ENCODE data around the gene ITGB1BP1. TPM values are rescaled to one million over a fixed set of nuclear protein-coding genes. Genes with fewer than 3 reads are reported as not detected.

Gene ITGB1BP1
- total RNA-seq, 1 experiment from 2014 or later = 93.1 TPM

DNA sequence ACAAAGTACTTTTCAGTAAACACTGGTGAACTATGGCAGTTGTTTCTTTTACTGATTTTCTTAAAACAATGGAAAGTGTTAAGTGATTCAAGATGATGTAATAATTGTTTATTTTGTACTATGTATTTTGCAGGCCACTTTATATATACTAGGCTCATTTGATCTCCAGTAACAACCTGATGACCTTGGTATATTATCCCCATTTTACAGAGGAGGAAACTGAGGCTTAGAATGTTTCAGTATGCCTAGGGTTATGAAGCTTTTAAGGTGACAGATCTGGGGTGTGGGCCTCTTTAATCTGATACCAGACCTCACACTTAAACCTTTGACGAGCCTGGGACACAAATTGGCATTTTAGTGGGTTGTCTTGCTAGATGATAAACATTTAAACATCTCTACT lies 63.2 kb downstream of the ITGB1BP1 start:
- H3K27me3 Mint-ChIP-seq (ENCODE audit: unreplicated experiment) = no peaks in the 10 kb centered on the region
- intact Hi-C loops (cut with micrococcal nuclease; ENCODE audit: unreplicated experiment) = no loop called here
- CTCF ChIA-PET = no interaction called here
- BruUV-seq (replicated peaks) = no TSS peak
- peaks cover 65% of the 10 kb centered on the region for H3K36me3 Mint-ChIP-seq (ENCODE audit: insufficient read depth, unreplicated experiment)
- no peak for DNase-seq
- TF ChIP-seq, protein P1, sequence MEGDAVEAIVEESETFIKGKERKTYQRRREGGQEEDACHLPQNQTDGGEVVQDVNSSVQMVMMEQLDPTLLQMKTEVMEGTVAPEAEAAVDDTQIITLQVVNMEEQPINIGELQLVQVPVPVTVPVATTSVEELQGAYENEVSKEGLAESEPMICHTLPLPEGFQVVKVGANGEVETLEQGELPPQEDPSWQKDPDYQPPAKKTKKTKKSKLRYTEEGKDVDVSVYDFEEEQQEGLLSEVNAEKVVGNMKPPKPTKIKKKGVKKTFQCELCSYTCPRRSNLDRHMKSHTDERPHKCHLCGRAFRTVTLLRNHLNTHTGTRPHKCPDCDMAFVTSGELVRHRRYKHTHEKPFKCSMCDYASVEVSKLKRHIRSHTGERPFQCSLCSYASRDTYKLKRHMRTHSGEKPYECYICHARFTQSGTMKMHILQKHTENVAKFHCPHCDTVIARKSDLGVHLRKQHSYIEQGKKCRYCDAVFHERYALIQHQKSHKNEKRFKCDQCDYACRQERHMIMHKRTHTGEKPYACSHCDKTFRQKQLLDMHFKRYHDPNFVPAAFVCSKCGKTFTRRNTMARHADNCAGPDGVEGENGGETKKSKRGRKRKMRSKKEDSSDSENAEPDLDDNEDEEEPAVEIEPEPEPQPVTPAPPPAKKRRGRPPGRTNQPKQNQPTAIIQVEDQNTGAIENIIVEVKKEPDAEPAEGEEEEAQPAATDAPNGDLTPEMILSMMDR (IDR thresholded peaks at IDR 0.05; ENCODE audit: unreplicated experiment) = no peak
- no peak overlapping the region for H3K4me3 Mint-ChIP-seq (ENCODE audit: low read depth, unreplicated experiment)
- no peaks in the 10 kb centered on the region for H3K9me3 Mint-ChIP-seq (ENCODE audit: low read depth, unreplicated experiment)
- no peak overlapping the region for H3K27ac Mint-ChIP-seq (ENCODE audit: unreplicated experiment)
- no peaks in the 10 kb centered on the region for H3K4me1 Mint-ChIP-seq (ENCODE audit: low read depth, unreplicated experiment)

DNA sequence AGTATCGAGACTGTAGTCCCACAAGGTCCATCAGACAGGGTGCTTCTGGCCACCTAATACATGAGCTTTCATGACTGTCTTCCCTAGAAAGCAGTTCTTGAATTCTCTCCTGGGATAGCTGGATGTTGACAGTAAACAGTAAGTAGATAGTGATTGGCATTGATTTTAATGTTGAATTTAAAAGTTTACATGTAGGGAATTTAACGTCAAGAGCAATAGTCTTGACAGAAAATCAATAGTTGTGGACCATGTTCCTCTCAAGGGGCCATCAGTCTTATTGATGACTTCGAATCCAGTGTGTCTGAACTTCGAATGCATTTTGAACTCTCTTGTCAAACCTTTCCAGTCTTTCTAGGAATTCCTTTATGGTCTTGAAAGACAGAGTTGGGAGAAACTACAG lies 63.9 kb downstream of the ITGB1BP1 start:
- intact Hi-C loops (cut with micrococcal nuclease; ENCODE audit: unreplicated experiment) = no loop called here
- CTCF ChIA-PET = no interaction called here
- TF ChIP-seq, protein P1 (IDR thresholded peaks at IDR 0.05; ENCODE audit: unreplicated experiment) = no peak
- Mint-ChIP-seq H3K9me3 (ENCODE audit: low read depth, unreplicated experiment) (no peaks in the 10 kb centered on the region), H3K36me3 (ENCODE audit: insufficient read depth, unreplicated experiment) (peaks cover 60% of the 10 kb centered on the region), H3K4me3 (ENCODE audit: low read depth, unreplicated experiment) (no peak overlapping the region), H3K27ac (ENCODE audit: unreplicated experiment) (no peak overlapping the region), H3K27me3 (ENCODE audit: unreplicated experiment) (no peaks in the 10 kb centered on the region), H3K4me1 (ENCODE audit: low read depth, unreplicated experiment) (no peaks in the 10 kb centered on the region)
- no TSS peak for BruUV-seq (replicated peaks)
- DNase-seq = no peak

DNA sequence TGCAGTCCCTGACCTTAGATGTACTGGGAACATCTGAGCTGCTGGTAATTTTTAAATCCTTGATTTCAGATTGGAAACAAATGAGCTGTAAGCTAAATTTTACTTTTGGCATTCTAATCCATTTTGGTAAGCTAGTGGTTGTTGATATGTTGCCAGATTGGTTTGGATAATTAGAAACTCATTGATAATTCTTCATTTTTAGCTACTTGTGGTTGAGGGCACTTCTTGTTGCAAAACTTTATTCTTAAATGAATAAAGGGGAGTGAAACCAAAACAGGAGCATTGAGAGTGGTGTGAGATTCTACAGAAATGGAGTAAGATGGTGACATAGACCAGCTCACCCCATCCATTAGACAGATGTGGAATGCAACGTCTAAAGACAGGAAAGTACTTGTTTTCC lies 64.5 kb downstream of the ITGB1BP1 start:
- CTCF ChIA-PET = no interaction called here

DNA sequence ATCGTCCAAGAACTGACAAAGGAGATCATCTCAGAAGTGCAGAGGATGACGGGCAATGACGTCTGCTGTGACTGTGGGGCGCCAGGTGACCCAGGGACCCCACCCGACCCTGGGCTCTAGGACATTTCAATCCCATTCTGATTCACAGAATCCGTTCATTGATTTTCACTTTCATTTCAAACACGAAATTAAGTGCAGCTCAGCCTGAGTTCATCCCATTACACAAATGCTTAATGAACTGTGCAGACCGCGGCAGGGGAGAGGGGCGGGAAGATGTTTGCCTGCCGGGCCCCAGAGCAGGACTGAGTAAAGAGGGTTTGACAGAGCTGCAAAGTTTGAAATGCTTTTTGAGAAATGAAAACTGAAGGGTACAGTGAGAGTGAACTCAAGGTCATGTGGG lies 67.1 kb downstream of the ITGB1BP1 start:
- no peak overlapping the region for H3K27ac Mint-ChIP-seq (ENCODE audit: unreplicated experiment)
- no peaks in the 10 kb centered on the region for H3K4me1 Mint-ChIP-seq (ENCODE audit: low read depth, unreplicated experiment)
- intact Hi-C loops (cut with micrococcal nuclease; ENCODE audit: unreplicated experiment) = no loop called here
- TF ChIP-seq, protein P1 (IDR thresholded peaks at IDR 0.05; ENCODE audit: unreplicated experiment) = no peak
- CTCF ChIA-PET = no interaction called here
- H3K4me3 Mint-ChIP-seq (ENCODE audit: low read depth, unreplicated experiment) = no peak overlapping the region
- no peaks in the 10 kb centered on the region for H3K9me3 Mint-ChIP-seq (ENCODE audit: low read depth, unreplicated experiment)
- no peak for DNase-seq
- H3K36me3 Mint-ChIP-seq (ENCODE audit: insufficient read depth, unreplicated experiment) = peaks cover 53% of the 10 kb centered on the region
- BruUV-seq (replicated peaks) = no TSS peak
- no peaks in the 10 kb centered on the region for H3K27me3 Mint-ChIP-seq (ENCODE audit: unreplicated experiment)

More for the DNA sequence above, 64.5 kb downstream of the ITGB1BP1 start:
- Mint-ChIP-seq H3K9me3 (ENCODE audit: low read depth, unreplicated experiment) (no peaks in the 10 kb centered on the region), H3K36me3 (ENCODE audit: insufficient read depth, unreplicated experiment) (peaks cover 55% of the 10 kb centered on the region), H3K4me3 (ENCODE audit: low read depth, unreplicated experiment) (no peak overlapping the region), H3K4me1 (ENCODE audit: low read depth, unreplicated experiment) (no peaks in the 10 kb centered on the region), H3K27ac (ENCODE audit: unreplicated experiment) (no peak overlapping the region), H3K27me3 (ENCODE audit: unreplicated experiment) (no peaks in the 10 kb centered on the region)
- TF ChIP-seq, protein P1 (IDR thresholded peaks at IDR 0.05; ENCODE audit: unreplicated experiment) = no peak
- BruUV-seq (replicated peaks) = no TSS peak
- no peak for DNase-seq
- intact Hi-C loops (cut with micrococcal nuclease; ENCODE audit: unreplicated experiment) = no loop called here
